HCT116 (cell line): ENCODE measurements around the gene ZNF892.

Source experiments
- CTCF ChIP-seq, 3 experiments: fragments of 200-600 bp in 1 of 3; sonication (generic) in 1 of 3; IDR thresholded peaks in 2 of 3; conservative IDR thresholded peaks in 1 of 3; 2 replicates each; pipeline ENCODE4 v1.5.1; 2012 to 2017; ENCODE audit warnings: low read depth in 2 of 3, low read length in 2 of 3, antibody characterized with exemption in 1 of 3, borderline replicate concordance in 1 of 3, control low read depth in 1 of 3, mild to moderate bottlenecking in 1 of 3, mixed read lengths in 1 of 3, mixed run types in 1 of 3, moderate library complexity in 1 of 3; ENCODE audit not compliant: insufficient read depth in 1 of 3
- MAX ChIP-seq: IDR thresholded peaks from 2 replicates; pipeline ENCODE4 v1.6.1; 2012
- SRF ChIP-seq: IDR thresholded peaks from 2 replicates; pipeline ENCODE4 v1.6.1; 2012; ENCODE audit warnings: low read depth
- TCF7L2 ChIP-seq: IDR thresholded peaks from 2 replicates; pipeline ENCODE4 v1.7.0; 2011; ENCODE audit warnings: borderline replicate concordance, inconsistent platforms; ENCODE audit not compliant: insufficient read depth, insufficient read length; ENCODE audit errors: extremely low read depth
- ZFX ChIP-seq: fragments of 450-650 bp; IDR thresholded peaks from 2 replicates; pipeline ENCODE4 v1.6.1; 2017

GRCh38 chr2:95232232-95232631 lies 24.9 kb downstream of the ZNF892 start:
- TF ChIP-seq CTCF (IDR thresholded peaks at IDR 0.05 in 2 of 3, conservative IDR thresholded peaks at IDR 0.05 in 1 of 3; ENCODE audit: borderline replicate concordance in 1 of 3, insufficient read depth in 1 of 3, low read depth in 2 of 3, low read length in 2 of 3) (no peak), ZFX (no peak), SRF (no peak), MAX (no peak), TCF7L2 (no peak)
